ENCODE data around the gene ALS2CL.
A peak's percentile ranks its signal among the peaks of the same experiment; 100 is the strongest.

Gene ALS2CL

GRCh38 chr3:46662771-46663551, 30.5 kb downstream of the ALS2CL start:
- DNase-seq, result peak in 1 of 2 donors; percentile 5

- peak in 1 of 2 donors; percentile 7 for DNase-seq
These were observed 31.4 kb downstream of the ALS2CL start for GRCh38 chr3:46661776-46662766.

- peak in 1 of 2 donors; percentile 10 for DNase-seq
These were observed 32.6 kb downstream of the ALS2CL start for GRCh38 chr3:46660543-46661523.

GRCh38 chr3:46660003-46660402, 33.5 kb downstream of the ALS2CL start:
- DNase-seq, result no peak

- DNase-seq, result peak in 1 of 2 donors; percentile 6
These were observed 34.2 kb downstream of the ALS2CL start for GRCh38 chr3:46659285-46659684.

- DNase-seq, result no peak
These were observed 36.5 kb downstream of the ALS2CL start for GRCh38 chr3:46656778-46657556.

- DNase-seq, result no peak
These were observed 38.2 kb downstream of the ALS2CL start for GRCh38 chr3:46655271-46655670.

GRCh38 chr3:46651084-46651483, 42.4 kb downstream of the ALS2CL start:
- DNase-seq, result no peak

GRCh38 chr3:46649436-46649835, 44.0 kb downstream of the ALS2CL start:
- no peak for DNase-seq

GRCh38 chr3:46648096-46648495, 45.4 kb downstream of the ALS2CL start:
- DNase-seq, result no peak

- no peak for DNase-seq
These were observed 46.8 kb downstream of the ALS2CL start for GRCh38 chr3:46646700-46647099.

GRCh38 chr3:46643701-46644100, 49.8 kb downstream of the ALS2CL start:
- no peak for DNase-seq

GRCh38 chr3:46642971-46643370, 50.5 kb downstream of the ALS2CL start:
- no peak for DNase-seq

GRCh38 chr3:46640927-46641326, 52.6 kb downstream of the ALS2CL start:
- DNase-seq, result no peak

- no peak for DNase-seq
These were observed 54.3 kb downstream of the ALS2CL start for GRCh38 chr3:46639221-46639620.

- DNase-seq, result no peak
These were observed 58.6 kb downstream of the ALS2CL start for GRCh38 chr3:46634856-46635255.

GRCh38 chr3:46632792-46633191, 60.7 kb downstream of the ALS2CL start:
- no peak for DNase-seq

GRCh38 chr3:46629551-46630517, 63.6 kb downstream of the ALS2CL start:
- peak; percentile 75 to 77 for DNase-seq

GRCh38 chr3:46628901-46629369, 64.5 kb downstream of the ALS2CL start:
- no peak for DNase-seq

- no peak for DNase-seq
These were observed 66.4 kb downstream of the ALS2CL start for GRCh38 chr3:46627078-46627477.
